ENCODE measurements around the gene LPCAT1.

Gene LPCAT1

GRCh38 chr5:1504069-1504595 lies 19.6 kb downstream of the LPCAT1 start:
- H3K27ac ChIP-seq (ENCODE audit: low read depth, low read length): peak overlapping the region; percentile 46
- H3K9me3 ChIP-seq (ENCODE audit: control insufficient read depth in 5 of 5, low read length in 5 of 5): no peaks in the 10 kb centered on the region
- peaks cover 6 to 79% (median 51%) of the 10 kb centered on the region in 5 donors for H3K4me1 ChIP-seq (ENCODE audit: control insufficient read depth in 5 of 5, insufficient read depth in 5 of 5, low read length in 5 of 5)
- peak overlapping the region in 2 of 5 donors; percentile 6 to 35 for H3K4me3 ChIP-seq (ENCODE audit: low read depth in 1 of 5, low read length in 5 of 5)
- H3K36me3 ChIP-seq (ENCODE audit: control insufficient read depth in 5 of 5, insufficient read depth in 5 of 5, low read length in 5 of 5): peaks cover 0 to 17% (median 4%) of the 10 kb centered on the region in 5 donors
- peaks cover 3 to 16% (median 4%) of the 10 kb centered on the region in 5 donors for H3K27me3 ChIP-seq (ENCODE audit: control insufficient read depth in 5 of 5, insufficient read depth in 4 of 5, low read length in 5 of 5)
- peak overlapping the region in 1 of 5 donors; percentile 41 for H3K9ac ChIP-seq (ENCODE audit: low read length in 5 of 5)

DNA sequence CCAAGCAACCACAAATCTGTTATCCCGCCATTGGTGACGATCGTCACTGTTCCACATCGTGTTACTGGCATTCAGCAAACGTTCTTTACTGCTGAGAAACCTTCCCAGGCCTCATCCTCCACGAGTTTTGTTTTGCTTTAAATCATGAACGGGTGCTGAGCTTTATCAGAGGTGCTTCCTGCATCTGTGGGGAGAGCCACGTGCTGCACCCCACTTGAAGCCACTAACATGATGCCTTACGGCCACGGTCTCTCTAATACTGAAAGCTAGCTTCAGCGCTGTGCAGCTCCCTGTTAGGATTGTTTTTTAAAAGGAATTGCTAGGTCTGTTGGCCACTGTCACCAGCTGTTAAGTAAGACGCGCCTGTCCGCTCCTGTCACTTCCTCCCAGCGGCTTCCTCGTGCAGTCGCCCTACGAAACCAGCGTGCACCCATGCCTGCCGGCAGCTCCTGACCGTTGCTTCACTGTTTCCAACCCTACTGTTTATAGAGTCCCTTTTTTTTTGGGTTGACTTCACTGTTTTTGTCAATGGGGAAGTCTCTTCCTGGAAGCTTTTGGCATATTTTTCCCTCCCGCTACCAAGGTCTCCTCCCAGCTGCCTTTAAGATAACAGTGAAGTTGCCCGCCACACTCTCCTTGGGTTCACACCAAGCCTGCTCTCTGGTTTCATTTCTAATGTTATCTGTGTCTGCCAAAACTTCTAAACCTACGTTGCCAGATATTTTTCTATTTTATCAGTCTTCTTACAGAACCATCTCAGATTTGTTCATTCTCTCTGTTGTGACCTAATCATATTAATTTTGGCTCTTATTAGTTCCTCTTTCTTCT lies 20.3 kb downstream of the LPCAT1 start:
- Histone ChIP-seq H3K27me3 (ENCODE audit: control insufficient read depth in 5 of 5, insufficient read depth in 4 of 5, low read length in 5 of 5) (peaks cover 3 to 16% (median 4%) of the 10 kb centered on the region in 5 donors), H3K27ac (ENCODE audit: low read depth, low read length) (peak overlapping the region; percentile 46), H3K9ac (ENCODE audit: low read length in 5 of 5) (peak overlapping the region in 2 of 5 donors; percentile 32 to 41), H3K4me3 (ENCODE audit: low read depth in 1 of 5, low read length in 5 of 5) (peak overlapping the region in 2 of 5 donors; percentile 6 to 35), H3K9me3 (ENCODE audit: control insufficient read depth in 5 of 5, low read length in 5 of 5) (no peaks in the 10 kb centered on the region), H3K36me3 (ENCODE audit: control insufficient read depth in 5 of 5, insufficient read depth in 5 of 5, low read length in 5 of 5) (peaks cover 0 to 16% (median 0%) of the 10 kb centered on the region in 5 donors), H3K4me1 (ENCODE audit: control insufficient read depth in 5 of 5, insufficient read depth in 5 of 5, low read length in 5 of 5) (peaks cover 8 to 84% (median 54%) of the 10 kb centered on the region in 5 donors)

GRCh38 chr5:1502737-1503120 lies 21.0 kb downstream of the LPCAT1 start:
- Histone ChIP-seq H3K36me3 (ENCODE audit: control insufficient read depth in 5 of 5, insufficient read depth in 5 of 5, low read length in 5 of 5) (peaks cover 0 to 16% (median 0%) of the 10 kb centered on the region in 5 donors), H3K27me3 (ENCODE audit: control insufficient read depth in 5 of 5, insufficient read depth in 4 of 5, low read length in 5 of 5) (peaks cover 3 to 16% (median 4%) of the 10 kb centered on the region in 5 donors), H3K4me1 (ENCODE audit: control insufficient read depth in 5 of 5, insufficient read depth in 5 of 5, low read length in 5 of 5) (peaks cover 13 to 88% (median 58%) of the 10 kb centered on the region in 5 donors), H3K9ac (ENCODE audit: low read length in 5 of 5) (no peak overlapping the region), H3K4me3 (ENCODE audit: low read depth in 1 of 5, low read length in 5 of 5) (no peak overlapping the region), H3K9me3 (ENCODE audit: control insufficient read depth in 5 of 5, low read length in 5 of 5) (no peaks in the 10 kb centered on the region), H3K27ac (ENCODE audit: low read depth, low read length) (no peak overlapping the region)

DNA sequence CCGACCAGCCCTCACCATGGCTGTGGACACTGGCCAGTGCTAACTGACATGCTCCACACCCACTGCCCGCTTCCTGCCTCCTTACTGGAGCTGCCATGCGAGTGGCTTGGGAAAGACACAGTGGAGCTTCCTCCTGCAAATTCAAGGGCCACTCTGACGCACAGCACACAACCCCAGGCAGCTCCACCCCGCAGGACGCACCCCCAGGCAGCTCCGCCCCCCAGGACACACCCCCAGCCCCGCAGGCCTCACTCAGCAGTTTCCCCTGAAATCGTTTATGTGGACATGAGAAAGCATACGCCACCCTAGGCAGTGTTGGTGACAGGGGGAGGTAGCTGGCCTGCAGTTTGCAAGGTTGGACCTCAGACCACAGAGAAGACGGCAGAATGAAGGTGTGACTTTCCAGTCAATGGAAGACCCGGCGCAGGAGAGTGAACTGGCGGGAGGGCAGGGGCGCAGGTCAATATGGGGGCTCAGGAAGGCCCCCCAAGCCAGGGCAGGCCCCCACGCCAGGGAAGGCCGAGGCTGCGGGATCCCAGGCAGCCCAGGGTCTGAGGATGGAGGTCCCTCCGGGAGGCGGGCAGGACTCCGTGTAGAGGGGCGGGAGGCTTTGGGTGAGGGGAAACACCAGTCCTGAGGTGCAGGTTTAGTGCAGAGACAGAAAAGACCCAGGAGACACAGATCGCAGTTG lies 21.6 kb downstream of the LPCAT1 start:
- Histone ChIP-seq H3K9ac (ENCODE audit: low read length in 5 of 5) (no peak overlapping the region), H3K9me3 (ENCODE audit: control insufficient read depth in 5 of 5, low read length in 5 of 5) (no peaks in the 10 kb centered on the region), H3K36me3 (ENCODE audit: control insufficient read depth in 5 of 5, insufficient read depth in 5 of 5, low read length in 5 of 5) (peaks cover 0 to 14% (median 0%) of the 10 kb centered on the region in 5 donors), H3K27ac (ENCODE audit: low read depth, low read length) (no peak overlapping the region), H3K27me3 (ENCODE audit: control insufficient read depth in 5 of 5, insufficient read depth in 4 of 5, low read length in 5 of 5) (peaks cover 3 to 16% (median 4%) of the 10 kb centered on the region in 5 donors), H3K4me1 (ENCODE audit: control insufficient read depth in 5 of 5, insufficient read depth in 5 of 5, low read length in 5 of 5) (peaks cover 13 to 83% (median 58%) of the 10 kb centered on the region in 5 donors), H3K4me3 (ENCODE audit: low read depth in 1 of 5, low read length in 5 of 5) (no peak overlapping the region)

DNA sequence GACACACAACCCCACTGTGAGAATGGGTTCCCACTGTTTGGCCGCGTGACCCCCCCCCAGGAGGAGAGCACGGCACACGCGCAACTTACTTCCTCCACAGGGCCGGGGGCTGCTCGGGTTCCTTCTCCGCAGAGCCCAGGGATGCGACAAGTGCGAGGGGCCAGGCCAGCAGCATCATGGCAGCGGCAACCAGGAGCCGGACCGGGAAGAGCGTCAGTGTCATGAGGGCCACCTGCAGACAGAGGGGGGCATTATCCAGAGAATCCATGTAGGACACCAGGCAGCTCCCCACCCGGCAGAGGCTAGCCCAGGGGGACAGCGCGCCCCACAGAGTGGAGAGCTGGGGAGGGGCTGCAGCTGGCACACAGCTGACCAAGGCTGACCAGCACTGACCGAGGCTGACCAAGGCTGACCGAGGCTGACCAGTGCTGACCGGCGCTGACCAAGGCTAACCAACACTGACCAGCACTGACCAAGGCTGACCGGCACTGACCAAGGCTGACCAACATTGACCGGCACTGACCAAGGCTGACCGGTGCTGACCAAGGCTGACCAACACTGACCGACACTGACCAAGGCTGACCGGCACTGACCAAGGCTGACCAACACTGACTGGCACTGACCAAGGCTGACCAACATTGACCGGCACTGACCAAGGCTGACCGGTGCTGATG lies 22.3 kb downstream of the LPCAT1 start:
- H3K27ac ChIP-seq (ENCODE audit: low read depth, low read length): no peak overlapping the region
- H3K9me3 ChIP-seq (ENCODE audit: control insufficient read depth in 5 of 5, low read length in 5 of 5): no peaks in the 10 kb centered on the region
- H3K36me3 ChIP-seq (ENCODE audit: control insufficient read depth in 5 of 5, insufficient read depth in 5 of 5, low read length in 5 of 5): peaks cover 0 to 16% (median 0%) of the 10 kb centered on the region in 5 donors
- no peak overlapping the region for H3K4me3 ChIP-seq (ENCODE audit: low read depth in 1 of 5, low read length in 5 of 5)
- H3K9ac ChIP-seq (ENCODE audit: low read length in 5 of 5): no peak overlapping the region
- H3K4me1 ChIP-seq (ENCODE audit: control insufficient read depth in 5 of 5, insufficient read depth in 5 of 5, low read length in 5 of 5): peaks cover 13 to 79% (median 58%) of the 10 kb centered on the region in 5 donors
- H3K27me3 ChIP-seq (ENCODE audit: control insufficient read depth in 5 of 5, insufficient read depth in 4 of 5, low read length in 5 of 5): peaks cover 3 to 12% (median 4%) of the 10 kb centered on the region in 5 donors

- H3K4me3 ChIP-seq (ENCODE audit: low read depth in 1 of 5, low read length in 5 of 5): no peak overlapping the region
- peaks cover 10 to 73% (median 49%) of the 10 kb centered on the region in 5 donors for H3K4me1 ChIP-seq (ENCODE audit: control insufficient read depth in 5 of 5, insufficient read depth in 5 of 5, low read length in 5 of 5)
- peaks cover 0 to 14% (median 0%) of the 10 kb centered on the region in 5 donors for H3K36me3 ChIP-seq (ENCODE audit: control insufficient read depth in 5 of 5, insufficient read depth in 5 of 5, low read length in 5 of 5)
- no peak overlapping the region for H3K9ac ChIP-seq (ENCODE audit: low read length in 5 of 5)
- no peaks in the 10 kb centered on the region for H3K9me3 ChIP-seq (ENCODE audit: control insufficient read depth in 5 of 5, low read length in 5 of 5)
- no peak overlapping the region for H3K27ac ChIP-seq (ENCODE audit: low read depth, low read length)
- peaks cover 0 to 9% (median 0%) of the 10 kb centered on the region in 5 donors for H3K27me3 ChIP-seq (ENCODE audit: control insufficient read depth in 5 of 5, insufficient read depth in 4 of 5, low read length in 5 of 5)
These were observed 23.2 kb downstream of the LPCAT1 start for GRCh38 chr5:1500411-1501091.

DNA sequence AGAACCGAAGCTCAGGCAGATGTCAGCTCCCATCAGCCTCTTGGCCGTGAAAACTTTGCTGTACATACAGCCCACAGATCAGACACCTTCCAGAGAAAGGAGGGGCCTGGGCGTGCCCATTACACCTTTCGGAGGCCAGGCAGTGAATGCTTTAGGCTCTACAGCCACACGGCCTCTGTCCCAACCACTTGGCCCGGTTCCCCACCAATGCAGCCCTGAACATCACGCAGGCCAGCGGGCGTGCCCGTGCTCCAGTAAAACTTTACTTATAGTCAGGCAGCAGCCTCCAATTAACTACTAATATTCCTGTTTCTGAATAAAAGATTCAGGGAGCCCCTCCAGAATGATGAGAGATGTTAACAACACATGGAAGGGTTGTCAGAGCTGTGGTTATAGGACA lies 23.9 kb downstream of the LPCAT1 start:
- H3K36me3 ChIP-seq (ENCODE audit: control insufficient read depth in 5 of 5, insufficient read depth in 5 of 5, low read length in 5 of 5): peaks cover 0 to 15% (median under 1%) of the 10 kb centered on the region in 5 donors
- H3K27ac ChIP-seq (ENCODE audit: low read depth, low read length): no peak overlapping the region
- peaks cover 0 to 6% (median 0%) of the 10 kb centered on the region in 5 donors for H3K27me3 ChIP-seq (ENCODE audit: control insufficient read depth in 5 of 5, insufficient read depth in 4 of 5, low read length in 5 of 5)
- peaks cover 10 to 70% (median 46%) of the 10 kb centered on the region in 5 donors for H3K4me1 ChIP-seq (ENCODE audit: control insufficient read depth in 5 of 5, insufficient read depth in 5 of 5, low read length in 5 of 5)
- H3K9ac ChIP-seq (ENCODE audit: low read length in 5 of 5): no peak overlapping the region
- no peak overlapping the region for H3K4me3 ChIP-seq (ENCODE audit: low read depth in 1 of 5, low read length in 5 of 5)
- H3K9me3 ChIP-seq (ENCODE audit: control insufficient read depth in 5 of 5, low read length in 5 of 5): no peaks in the 10 kb centered on the region

DNA sequence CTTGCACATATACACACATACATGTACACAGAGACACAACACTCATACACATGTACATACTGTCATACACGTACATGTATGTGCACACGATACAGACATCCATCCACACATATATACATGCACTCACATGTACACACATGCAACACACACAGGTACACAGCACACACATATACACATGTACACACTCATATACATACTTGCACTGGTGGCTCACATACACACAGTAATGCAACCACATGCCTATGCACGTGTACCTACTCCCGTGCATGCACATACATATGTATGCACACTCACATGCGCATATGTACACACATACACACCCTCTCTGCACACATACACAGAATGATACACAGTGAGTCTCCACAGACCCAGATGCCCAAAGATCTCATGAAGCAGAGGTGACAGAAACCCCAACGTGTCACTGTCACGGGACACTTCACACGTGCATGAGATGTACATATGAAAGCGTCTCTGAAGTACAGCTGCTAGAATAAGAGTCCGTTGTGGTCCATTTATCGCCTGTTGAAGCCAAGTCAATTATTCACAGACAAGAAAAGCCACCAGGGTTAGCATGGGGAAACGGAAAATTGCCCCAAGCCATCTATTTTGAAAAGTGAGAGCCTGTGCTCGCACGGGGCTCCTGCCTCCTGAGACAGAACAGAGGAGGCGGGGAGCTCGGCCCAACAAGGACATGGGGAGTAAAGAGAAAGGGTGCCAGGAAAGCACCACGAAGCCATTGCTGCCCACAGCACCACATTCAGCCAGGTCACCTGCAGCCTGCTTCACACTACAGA lies 24.9 kb downstream of the LPCAT1 start:
- Histone ChIP-seq H3K4me1 (ENCODE audit: control insufficient read depth in 5 of 5, insufficient read depth in 5 of 5, low read length in 5 of 5) (peaks cover 10 to 65% (median 41%) of the 10 kb centered on the region in 5 donors), H3K36me3 (ENCODE audit: control insufficient read depth in 5 of 5, insufficient read depth in 5 of 5, low read length in 5 of 5) (peaks cover 0 to 23% (median 8%) of the 10 kb centered on the region in 5 donors), H3K27ac (ENCODE audit: low read depth, low read length) (no peak overlapping the region)

More for the DNA sequence above, 24.9 kb downstream of the LPCAT1 start:
- Histone ChIP-seq H3K27me3 (ENCODE audit: control insufficient read depth in 5 of 5, insufficient read depth in 4 of 5, low read length in 5 of 5) (peaks cover 0 to 4% (median 0%) of the 10 kb centered on the region in 5 donors), H3K9ac (ENCODE audit: low read length in 5 of 5) (no peak overlapping the region), H3K4me3 (ENCODE audit: low read depth in 1 of 5, low read length in 5 of 5) (no peak overlapping the region), H3K9me3 (ENCODE audit: control insufficient read depth in 5 of 5, low read length in 5 of 5) (no peaks in the 10 kb centered on the region)
